ENCODE data around the gene FNDC3B. TPM values are rescaled to one million over a fixed set of nuclear protein-coding genes. Genes with fewer than 3 reads are reported as not detected.

The FNDC3B gene
- total and polyA plus RNA-seq, 4 donors: 23.3 to 74.2 (median 32.9) TPM

DNA sequence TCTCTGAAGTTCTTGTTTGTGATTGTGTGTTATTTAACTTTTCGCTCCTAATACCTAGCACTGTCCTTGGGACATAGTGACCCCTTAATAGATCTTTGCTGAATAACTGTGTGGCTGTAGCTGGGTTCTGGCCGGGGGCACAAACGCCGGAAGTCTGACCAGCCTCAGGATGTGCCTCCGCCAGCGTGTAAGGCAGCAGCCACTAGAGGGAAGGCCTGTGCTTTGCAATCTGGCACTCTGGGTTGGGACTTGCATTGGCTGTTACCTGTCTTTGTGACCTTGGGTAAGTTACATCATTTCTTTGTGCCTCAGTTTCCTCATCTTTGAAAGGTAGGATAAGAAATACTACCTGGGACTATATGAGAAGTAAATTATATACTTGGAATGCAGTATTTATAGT is 250.2 kb downstream of the FNDC3B start:
- no peak for DNase-seq (ENCODE audit: low spot score)
- WGBS: 78% methylated on average over 6 of the region's 6 CpGs
- no peak for TF ChIP-seq JUND (IDR thresholded peaks at IDR 0.05)
- no peak for TF ChIP-seq GABPA (IDR thresholded peaks at IDR 0.05 in 1 of 2, conservative IDR thresholded peaks at IDR 0.05 in 1 of 2)
- TF ChIP-seq NR2F2 (IDR thresholded peaks at IDR 0.05): peak; percentile 11
- TF ChIP-seq MAX (IDR thresholded peaks at IDR 0.05): no peak
- TF ChIP-seq, protein P1, sequence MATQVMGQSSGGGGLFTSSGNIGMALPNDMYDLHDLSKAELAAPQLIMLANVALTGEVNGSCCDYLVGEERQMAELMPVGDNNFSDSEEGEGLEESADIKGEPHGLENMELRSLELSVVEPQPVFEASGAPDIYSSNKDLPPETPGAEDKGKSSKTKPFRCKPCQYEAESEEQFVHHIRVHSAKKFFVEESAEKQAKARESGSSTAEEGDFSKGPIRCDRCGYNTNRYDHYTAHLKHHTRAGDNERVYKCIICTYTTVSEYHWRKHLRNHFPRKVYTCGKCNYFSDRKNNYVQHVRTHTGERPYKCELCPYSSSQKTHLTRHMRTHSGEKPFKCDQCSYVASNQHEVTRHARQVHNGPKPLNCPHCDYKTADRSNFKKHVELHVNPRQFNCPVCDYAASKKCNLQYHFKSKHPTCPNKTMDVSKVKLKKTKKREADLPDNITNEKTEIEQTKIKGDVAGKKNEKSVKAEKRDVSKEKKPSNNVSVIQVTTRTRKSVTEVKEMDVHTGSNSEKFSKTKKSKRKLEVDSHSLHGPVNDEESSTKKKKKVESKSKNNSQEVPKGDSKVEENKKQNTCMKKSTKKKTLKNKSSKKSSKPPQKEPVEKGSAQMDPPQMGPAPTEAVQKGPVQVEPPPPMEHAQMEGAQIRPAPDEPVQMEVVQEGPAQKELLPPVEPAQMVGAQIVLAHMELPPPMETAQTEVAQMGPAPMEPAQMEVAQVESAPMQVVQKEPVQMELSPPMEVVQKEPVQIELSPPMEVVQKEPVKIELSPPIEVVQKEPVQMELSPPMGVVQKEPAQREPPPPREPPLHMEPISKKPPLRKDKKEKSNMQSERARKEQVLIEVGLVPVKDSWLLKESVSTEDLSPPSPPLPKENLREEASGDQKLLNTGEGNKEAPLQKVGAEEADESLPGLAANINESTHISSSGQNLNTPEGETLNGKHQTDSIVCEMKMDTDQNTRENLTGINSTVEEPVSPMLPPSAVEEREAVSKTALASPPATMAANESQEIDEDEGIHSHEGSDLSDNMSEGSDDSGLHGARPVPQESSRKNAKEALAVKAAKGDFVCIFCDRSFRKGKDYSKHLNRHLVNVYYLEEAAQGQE (IDR thresholded peaks at IDR 0.05): no peak
- TF ChIP-seq FOXA1 (IDR thresholded peaks at IDR 0.05): no peak
- no peak for TF ChIP-seq RXRA (IDR thresholded peaks at IDR 0.05)
- TF ChIP-seq SP1 (IDR thresholded peaks at IDR 0.05): no peak
- no peak for TF ChIP-seq ATF3 (IDR thresholded peaks at IDR 0.05)
- no peak for TF ChIP-seq EGR1 (IDR thresholded peaks at IDR 0.05; ENCODE audit: low read depth in 2 of 2)
- peak; percentile 53 to 73 for TF ChIP-seq RAD21 (IDR thresholded peaks at IDR 0.05)
- peak; percentile 37 for TF ChIP-seq CTCF (IDR thresholded peaks at IDR 0.05; ENCODE audit: low read depth, low read length, missing input control)
- TF ChIP-seq HNF4A (conservative IDR thresholded peaks at IDR 0.05): no peak
- no peak for TF ChIP-seq YY1 (IDR thresholded peaks at IDR 0.05)
- TF ChIP-seq HNF4G (IDR thresholded peaks at IDR 0.05): no peak
- no peak for TF ChIP-seq TAF1 (conservative IDR thresholded peaks at IDR 0.05)
- TF ChIP-seq, protein P2, sequence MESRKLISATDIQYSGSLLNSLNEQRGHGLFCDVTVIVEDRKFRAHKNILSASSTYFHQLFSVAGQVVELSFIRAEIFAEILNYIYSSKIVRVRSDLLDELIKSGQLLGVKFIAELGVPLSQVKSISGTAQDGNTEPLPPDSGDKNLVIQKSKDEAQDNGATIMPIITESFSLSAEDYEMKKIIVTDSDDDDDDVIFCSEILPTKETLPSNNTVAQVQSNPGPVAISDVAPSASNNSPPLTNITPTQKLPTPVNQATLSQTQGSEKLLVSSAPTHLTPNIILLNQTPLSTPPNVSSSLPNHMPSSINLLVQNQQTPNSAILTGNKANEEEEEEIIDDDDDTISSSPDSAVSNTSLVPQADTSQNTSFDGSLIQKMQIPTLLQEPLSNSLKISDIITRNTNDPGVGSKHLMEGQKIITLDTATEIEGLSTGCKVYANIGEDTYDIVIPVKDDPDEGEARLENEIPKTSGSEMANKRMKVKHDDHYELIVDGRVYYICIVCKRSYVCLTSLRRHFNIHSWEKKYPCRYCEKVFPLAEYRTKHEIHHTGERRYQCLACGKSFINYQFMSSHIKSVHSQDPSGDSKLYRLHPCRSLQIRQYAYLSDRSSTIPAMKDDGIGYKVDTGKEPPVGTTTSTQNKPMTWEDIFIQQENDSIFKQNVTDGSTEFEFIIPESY (IDR thresholded peaks at IDR 0.05): no peak
- no peak for TF ChIP-seq FOXA2 (IDR thresholded peaks at IDR 0.05)
- Histone ChIP-seq H3K9me3 (ENCODE audit: control insufficient read depth in 4 of 4, low read length in 3 of 4) (no peaks in the 10 kb centered on the region), H3K27me3 (ENCODE audit: control insufficient read depth in 4 of 4, insufficient read depth in 4 of 4, low read length in 3 of 4) (no peaks in the 10 kb centered on the region), H3K4me1 (ENCODE audit: control insufficient read depth in 4 of 4, insufficient read depth in 4 of 4, low read length in 3 of 4) (peaks cover 1 to 21% (median 6%) of the 10 kb centered on the region in 4 donors), H3K27ac (ENCODE audit: low read depth in 1 of 2, low read length in 2 of 2) (peak overlapping the region in 1 of 2 donors; percentile 15), H3K4me3 (ENCODE audit: low read depth in 1 of 3, low read length in 3 of 3) (no peak overlapping the region), H3K36me3 (ENCODE audit: control insufficient read depth in 4 of 4, insufficient read depth in 3 of 4, low read depth in 1 of 4, low read length in 3 of 4) (peaks cover 9 to 30% (median 20%) of the 10 kb centered on the region in 4 donors), H3K9ac (ENCODE audit: low read depth in 1 of 2, low read length in 2 of 2) (no peak overlapping the region)

Measured in liver (tissue), 9 donors.